DMS53 treated with DMSO at 0.1 percent for 48 hours (cell line): ENCODE data around the gene SURF1.
A peak's percentile ranks its signal among the peaks of the same experiment; 100 is the strongest.
"Not testable (repeated sequence)": the region's sequence is repeated elsewhere in the genome, so short reads cannot be mapped to it uniquely, and the experiment has no call there.

Experiments
- DNase-seq: peaks from one replicate; lab custom pipeline; 2025; ENCODE audit not compliant: unreplicated experiment; lab: John Stamatoyannopoulos, UW

SURF1 gene

DNA sequence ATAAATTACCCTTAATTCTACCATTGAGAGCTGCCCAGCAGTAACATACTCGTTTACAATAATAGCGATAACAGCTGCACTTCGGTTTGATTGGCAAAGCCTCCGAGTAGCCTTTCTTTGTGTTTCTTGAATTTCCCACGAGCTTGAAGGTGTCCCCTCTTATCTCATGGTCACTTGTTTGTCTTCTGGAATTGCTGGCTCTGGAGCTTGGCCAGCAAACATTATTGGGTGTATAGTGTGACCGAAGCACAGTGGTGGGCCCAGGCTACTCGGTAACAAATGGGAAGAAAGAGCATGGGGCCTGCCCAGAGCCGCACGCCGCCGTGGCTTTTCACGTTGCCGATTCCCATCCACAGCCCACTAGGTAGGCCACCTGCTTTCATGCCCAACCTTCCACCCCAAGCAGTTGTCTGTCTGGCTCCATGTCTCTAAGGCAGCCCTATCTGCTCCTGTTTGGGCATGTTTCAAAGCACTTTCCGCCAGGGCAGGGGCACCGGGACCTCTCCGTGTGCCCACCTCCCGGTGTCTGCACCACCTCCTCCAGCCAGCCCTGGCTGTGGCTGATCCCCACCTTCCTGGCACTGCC is 28.5 kb upstream of the SURF1 start:
- DNase-seq = no peak

DNA sequence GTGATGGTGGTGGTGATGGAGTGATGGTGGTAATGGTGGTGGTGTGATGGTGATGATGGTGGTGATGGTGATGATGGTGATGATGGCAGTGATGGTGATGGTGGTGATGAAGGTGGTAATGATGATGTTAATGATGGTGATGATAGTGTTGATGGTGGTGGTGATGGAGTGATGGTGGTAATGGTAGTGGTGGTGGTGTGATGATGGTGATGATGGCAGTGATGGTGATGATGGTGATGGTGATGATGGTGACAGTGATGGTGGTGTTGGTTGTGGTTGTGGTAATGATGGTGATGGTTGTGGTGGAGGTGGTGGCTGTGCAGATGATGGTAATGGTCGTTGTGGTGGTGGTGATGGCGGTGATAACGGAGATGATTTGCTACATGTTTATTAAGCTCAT is 27.2 kb upstream of the SURF1 start:
- no peak for DNase-seq

DNA sequence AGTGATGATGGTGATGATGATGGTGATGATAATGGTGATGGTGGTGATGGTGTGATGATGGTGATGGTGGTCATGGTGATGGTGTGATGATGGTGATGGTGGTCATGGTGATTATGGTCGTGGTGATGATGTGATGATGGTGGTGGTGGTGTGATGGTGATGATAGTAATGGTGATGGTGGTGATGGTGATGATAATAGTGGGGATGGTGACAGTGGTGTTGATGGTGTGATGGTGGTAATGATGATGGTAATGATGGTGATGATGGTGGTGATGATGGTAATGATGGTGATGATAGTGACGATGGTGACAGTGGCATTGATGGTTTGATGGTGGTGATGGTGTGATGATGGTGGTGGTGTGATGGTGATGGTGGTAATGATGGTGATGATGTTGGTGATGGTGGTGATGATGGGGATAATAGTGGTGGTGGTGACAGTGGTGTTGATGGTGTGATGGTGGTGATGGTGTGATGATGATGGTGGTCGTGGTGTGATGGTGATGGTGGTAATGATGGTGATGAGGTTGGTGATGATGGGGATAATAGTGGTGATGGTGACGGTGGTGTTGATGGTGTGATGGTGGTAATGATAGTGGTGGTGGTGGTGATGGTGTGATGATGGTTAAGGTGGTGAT is 26.3 kb upstream of the SURF1 start:
- DNase-seq = no peak

DNA sequence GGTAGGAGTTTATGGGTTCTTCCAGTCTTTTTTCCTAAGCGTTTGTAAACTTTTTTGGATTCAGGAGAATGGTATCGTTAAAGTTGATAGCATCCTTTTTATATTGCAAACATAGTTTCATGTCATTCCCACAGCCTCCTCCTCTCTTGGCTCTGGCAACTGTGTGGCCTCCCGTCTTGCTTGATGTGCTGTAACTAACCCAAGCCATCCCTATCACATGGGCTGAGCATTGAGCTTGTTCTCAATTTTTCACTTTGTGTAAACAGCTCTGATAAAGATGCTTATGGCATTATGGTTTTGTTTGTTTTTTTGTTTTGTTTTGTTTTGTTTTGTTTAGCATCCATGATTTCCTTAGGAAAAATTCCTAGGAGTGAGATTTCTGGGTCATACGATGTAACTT is 24.4 kb upstream of the SURF1 start:
- DNase-seq = no peak

DNA sequence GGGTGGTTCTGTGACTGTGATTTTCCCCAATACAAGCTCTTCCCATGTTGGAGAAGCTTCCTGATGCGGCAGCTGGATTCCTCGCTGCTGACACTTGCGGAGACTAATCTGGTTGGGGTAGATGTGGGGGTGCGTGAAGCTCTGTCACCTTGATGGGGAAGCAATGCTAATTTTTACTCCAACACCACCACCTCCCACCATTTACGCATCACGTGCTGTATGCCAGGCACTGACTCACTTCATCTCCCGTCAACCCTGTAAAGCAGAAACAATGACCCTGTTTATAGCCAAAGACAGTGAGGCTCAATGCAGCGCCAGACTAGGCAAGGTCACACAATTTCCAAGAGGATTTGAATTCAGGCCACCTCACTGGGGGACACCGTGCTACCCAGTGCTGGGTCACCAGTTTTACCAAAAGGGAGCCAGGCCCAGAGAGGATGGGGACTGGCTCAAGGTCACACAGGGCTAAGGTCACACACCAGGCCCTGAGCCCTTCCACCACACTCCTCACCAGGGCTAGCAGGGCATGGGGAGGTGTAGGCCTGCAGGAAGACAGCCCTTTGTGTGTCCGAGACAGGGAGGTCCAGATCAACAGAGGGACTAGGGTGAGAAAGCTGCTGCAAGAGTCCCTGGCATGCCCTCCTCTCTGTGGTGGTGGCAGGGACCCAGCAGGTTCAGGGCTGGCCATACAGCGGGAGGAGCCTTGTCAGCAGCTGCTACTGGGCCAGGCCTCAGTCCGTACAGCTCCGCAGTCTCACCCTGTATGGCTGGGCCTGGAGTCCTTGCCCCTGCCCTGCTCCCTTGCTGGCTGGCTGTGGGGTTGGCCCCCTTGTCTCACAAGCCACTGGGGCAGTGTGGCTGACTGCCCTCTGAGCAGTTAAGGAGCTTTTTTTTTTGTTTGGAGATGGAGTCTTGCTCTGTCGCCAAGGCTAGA is 23.1 kb upstream of the SURF1 start:
- no peak for DNase-seq

DNA sequence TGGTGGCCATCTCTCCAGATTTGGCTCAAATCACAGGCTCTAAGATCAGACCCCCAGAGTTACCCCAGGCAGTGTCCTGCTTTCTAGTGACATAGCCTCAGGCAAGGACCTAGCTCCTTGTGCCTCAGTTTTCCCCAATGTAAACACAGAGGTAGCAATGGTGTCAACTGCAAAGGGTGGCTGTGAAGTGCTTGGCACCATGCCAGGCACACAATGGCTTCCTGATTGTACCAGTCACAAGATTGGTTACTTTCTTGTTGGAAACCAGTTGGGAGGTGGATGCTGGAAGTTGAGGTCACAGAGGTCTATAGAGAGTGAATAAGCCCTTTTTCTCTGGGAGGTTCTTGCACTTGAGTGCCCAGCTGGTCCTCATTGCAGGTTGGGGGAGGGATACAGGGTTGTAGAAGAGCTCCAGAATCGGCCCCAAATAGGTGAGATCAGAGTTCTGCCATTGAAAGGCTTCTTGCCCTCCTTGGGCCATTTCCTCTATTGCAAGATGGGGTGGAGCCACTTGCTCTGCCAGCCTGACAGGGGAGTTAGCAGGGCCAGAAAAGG is 22.2 kb upstream of the SURF1 start:
- DNase-seq = no peak

DNA sequence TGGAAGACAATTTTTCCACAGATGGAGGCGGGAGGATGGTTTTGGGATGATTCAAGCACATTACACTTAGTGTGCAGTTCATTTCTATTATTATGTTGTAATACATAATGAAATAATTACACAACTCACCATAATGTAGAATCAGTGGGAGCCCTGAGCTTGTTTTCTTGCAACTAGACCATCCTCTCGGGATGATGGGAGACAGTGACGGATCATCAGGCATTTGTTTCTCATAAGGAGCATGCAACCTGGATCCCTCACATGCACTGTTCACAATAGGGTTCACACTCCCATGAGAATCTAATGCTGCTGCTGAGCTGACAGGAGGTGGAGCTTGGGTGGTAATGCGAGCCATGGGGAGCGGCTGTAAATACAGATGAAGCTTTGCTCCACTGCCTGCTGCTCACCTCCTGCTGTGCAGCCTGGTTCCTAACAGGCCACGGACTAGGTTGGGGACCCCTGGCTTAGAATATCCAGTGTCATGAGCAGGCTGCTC is 21.5 kb upstream of the SURF1 start:
- DNase-seq = no peak

DNA sequence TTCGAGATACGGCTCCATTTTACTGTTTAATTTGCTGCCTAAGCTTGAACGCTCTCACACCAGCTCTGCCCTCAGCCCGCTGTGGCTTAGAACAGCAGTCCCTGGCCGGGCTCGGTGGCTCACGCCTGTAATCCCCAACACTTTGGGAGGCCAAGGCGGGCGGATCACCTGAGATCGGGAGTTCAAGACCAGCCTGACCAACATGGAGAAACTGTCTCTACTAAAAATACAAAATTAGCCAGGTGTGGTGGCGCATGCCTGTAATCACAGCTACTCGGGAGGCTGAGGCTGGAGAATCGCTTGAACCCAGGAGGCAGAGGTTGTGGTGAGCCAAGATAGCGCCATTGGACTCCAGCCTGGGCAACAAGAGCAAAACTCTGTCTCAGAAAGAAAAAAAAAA is 21.0 kb upstream of the SURF1 start:
- not testable (repeated sequence) for DNase-seq

DNA sequence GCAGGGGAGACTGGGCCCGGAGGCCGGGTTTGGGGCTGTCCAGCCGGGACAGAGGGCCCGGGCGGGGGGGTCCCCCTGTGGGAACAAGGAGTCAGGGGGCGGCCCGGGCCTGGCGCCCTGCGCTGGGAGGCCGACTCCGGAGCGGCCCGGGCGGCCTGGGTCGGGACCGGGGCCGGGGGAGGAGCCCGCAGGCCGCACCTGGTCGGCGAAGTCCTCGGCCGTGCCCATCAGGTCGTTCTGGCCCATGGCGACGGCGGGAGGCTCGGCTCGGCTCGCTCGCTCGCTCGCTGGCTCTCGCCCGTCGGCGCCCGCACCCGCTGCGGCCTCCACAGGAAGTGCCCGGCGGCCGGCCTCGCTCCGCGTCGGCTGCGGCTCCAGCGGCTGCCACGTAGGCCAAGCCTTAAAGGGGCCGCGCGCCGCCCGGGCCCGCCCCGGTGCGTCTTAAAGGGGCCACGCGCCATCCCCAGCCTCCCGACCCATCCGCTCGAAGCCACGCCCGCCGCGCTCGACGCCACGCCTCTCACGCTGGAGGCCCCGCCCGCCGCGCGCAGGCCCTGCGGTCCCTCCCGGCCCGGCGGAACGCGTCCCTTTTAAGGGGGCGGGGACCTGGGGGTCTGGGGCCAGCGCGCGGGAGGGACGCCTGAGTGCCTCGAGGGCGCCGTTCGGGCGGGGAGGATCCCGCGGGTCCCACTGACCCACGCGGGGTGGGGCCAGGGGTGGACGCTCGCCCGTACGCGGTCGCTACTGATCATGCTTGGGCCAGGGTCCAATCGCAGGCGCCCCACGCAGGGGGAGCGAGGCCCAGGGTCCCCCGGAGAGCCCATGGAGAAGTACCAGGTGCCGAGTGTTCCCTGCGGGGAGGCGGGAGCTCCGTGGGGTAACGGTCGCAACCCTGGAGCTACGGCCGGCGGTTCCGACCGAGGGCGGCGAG is 19.7 kb upstream of the SURF1 start, which contains the start of the genes STKLD1 and SURF4:
STKLD1 (plus strand) TSS at position 643 of the 931 bp plus-strand sequence; CDS start at position 751, 108 bp downstream.
SURF4 (minus strand) TSS at position 337 of the 931 bp plus-strand sequence; CDS start at position 246, 91 bp downstream.
- peak; percentile 89 for DNase-seq

DNA sequence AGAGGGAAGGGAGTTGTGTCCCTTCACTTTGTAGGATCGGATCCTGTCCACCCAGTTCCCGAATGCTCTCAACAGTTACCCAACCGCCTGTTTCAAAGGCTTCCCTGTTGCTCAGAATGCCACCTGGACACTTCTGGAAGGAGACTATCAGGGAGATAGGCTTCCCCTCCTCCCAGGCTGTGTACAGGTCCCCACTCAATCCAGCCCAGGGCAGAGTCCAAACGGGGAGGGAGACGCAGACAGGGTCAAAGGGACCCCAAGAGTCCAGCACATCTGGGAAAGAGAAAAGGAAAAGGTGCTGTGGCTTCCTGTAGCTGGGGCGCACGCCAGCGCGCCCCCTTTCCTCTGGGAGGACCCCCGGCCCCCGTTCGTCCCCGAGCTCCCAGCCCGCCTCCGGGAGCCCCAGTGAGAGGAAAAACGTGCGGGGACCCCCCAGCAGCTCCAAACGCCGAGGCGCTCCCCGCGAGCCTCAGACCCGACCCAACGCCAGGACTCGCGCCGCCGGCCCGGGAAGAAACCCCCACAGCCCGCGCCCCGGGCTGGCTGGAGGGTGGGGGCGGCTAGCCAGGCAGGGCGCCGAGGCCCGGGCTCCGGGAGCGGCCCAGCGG is 18.9 kb upstream of the SURF1 start:
- peak; percentile 22 for DNase-seq

DNA sequence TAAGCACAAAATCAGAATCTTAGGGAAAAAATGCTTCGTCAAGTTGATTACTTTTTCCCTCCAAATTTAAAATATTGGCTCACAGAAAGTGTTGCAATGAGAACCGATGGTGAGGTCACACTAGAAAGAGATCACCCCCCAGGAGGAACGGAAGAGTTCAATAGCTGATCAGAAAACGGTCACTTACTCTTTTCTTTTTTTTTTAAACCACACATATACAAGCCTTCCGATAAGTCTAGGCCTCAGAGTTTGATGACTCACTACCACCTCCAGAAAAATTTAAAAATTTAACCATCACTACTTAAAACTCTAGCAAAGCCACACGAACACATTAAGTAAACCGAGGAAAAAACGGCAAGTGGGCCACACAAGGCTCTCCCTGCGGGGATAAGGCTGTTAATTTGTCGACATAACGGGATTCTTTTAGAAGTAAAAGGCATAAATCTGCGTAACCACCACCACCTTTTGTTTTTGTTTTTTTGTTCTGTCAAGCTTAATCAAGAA is 18.4 kb upstream of the SURF1 start:
- DNase-seq = no peak

DNA sequence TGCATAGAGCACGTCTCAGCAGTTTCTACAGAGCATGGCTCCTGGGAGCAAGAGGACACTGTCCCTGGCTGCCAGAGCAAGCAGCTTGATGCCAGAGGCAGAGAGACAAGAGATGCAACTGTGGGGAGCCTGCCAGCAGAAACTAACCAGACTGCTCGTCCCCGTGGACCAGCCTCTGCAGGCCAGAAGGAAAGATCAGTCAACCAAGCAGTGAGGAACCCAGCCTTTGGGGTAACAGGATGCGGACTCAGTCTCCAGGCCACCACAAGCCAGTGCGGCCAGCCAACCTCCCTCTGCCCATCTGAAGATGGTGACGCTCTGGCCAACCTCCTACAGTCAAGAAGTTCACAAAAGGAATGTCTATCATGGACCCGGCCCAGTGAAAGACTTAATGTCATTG is 15.9 kb upstream of the SURF1 start:
- DNase-seq = no peak

DNA sequence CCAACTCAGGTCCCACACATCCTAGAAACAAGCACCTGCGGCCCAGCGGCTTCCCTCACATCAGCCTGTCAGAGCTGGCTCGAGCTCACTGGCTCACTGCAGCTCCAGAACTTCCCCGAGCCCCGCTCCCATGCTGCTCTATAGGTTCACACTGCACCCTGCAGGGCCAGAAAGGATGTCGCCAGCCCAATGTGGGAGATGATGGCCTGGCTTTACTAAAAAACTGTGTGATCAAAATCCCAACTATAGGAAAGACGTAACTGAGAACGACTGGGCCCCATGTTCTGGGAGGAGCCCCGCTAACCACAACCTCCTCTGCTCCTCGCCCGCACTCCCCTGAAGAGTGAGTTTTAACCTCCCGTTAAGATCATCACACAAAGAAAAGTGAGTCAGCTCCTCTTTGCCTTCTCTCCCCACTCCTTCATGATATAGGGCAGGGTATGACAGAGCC is 15.0 kb upstream of the SURF1 start:
- DNase-seq = no peak

DNA sequence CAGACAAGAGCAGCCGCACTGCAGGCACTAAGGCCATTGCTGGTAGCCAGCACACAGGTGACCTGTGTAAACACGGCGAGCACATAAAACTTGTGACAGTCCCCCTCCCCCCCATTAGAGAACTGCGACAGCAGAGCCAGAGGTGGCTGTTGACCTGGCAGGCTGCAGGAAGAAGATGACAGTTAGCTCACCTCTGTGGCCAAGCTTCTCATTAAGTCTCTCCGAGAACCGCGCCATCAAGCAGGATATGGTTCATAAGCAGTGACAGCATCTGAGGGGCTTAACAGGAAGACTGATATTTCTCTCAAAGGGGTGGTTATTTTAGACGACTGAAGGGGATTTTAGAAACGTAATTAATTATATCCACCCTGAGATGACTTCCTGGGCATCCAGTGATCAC is 14.4 kb upstream of the SURF1 start:
- no peak for DNase-seq

DNA sequence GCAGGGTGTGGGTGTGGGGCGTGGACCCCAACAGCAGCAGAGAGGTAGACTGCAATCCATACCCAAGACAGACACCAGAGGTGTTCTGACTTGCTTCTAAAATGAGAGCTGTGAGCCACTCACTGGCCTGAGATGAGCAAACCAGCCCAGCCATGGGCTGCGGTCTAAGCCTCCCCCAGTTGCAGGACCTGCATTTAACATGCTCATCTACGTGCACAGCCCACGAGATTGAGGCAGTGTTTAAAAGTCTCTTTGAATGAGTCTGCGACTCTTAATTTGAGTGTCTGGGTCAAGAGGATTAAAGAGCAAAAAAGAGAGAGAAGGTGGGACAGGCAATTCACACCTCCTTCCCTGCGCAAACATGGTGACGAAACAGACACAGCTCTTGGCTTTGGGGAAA is 13.6 kb upstream of the SURF1 start:
- no peak for DNase-seq

DNA sequence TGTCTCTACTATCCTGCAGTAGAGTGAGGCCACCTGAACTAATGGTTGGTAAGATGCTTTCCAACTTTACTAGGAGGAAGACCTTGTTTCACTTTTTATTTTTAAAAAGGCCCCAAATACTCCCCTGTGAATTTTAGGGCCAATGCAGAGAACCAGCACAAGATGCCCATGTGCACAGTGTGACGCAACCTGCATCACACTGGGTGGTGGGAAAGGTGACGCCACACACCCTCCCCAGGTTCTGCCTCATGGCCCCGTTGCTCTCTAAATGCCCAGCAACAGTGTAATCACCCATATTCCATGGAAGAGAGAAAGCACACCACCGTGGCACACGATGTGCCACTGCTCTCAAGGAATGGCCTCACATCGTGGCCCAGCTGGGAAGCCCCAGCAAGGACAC is 13.1 kb upstream of the SURF1 start:
- DNase-seq = no peak

DNA sequence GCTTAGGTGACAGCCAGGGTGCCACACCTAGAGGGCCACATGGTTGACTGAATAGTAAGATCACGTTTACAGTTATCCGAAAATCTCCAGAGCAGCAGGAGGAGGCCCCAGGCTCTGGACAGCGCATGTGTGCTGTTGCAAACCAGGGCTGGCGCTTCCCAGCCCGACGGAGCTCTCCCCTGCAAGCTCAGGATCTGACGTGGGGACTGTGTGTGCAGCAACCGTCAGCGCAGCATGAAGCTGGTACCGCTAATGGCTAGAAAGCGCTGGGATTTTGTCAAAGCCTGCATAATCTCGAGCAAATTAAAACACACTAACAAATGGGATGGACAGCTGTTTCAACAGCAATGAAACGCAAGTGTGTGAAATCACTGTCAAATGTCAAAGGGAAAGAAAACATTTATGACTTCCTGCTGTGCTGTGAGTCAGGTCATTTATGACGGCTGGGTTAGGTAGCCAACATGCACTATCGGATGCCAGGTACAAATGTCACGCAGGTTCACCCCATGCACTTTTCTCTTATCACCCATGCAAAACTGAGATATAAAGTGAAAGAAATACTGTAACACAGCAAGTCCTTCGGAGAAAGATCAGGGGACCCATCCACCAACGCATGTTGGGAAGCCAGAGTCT is 12.1 kb upstream of the SURF1 start:
- DNase-seq = no peak

DNA sequence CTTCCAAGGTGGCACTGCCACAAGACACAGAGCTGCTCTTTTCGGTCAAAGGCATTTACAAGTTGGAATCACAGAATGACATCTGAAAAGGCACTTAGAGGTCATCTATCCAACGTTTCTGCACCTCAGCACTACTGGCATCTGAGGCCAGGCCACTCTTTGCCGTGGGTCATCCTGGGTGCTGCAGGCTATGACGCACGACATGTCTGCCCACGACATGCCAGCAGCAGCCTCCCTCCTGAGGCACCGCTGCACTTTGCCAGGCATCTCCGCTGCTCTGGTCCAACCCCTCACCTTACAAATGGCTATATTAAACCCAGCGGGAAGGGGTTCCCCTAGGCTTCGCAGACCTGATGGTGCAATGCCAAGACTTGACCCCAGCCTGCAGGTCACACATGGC is 11.5 kb upstream of the SURF1 start:
- no peak for DNase-seq

DNA sequence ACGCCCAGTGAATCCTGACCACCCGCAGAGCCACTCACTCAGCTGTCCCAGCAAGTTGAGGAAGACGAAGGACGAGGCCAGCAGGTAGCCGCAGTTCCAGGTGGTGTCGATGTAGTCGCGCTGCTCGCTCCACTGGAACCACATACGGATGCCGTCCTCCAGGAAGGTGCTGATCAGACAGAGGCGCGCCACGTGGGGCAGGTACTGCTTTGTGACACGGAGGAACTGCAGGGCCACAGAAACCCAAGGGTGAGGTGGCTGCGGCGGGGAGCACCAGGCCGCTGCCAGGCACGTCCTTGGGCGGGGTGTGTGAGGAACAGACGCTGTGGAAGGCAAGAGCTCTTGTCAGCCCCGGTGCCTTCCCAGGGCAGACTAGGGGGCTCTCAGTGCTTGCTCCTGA is 10.9 kb upstream of the SURF1 start:
- DNase-seq = no peak
